ENCODE data around the gene PKN1. TPM values are rescaled to one million over a fixed set of nuclear protein-coding genes. Genes with fewer than 3 reads are reported as not detected.

The PKN1 gene
- total and polyA plus RNA-seq, 2 of the 13 experiments (the other 11 are each of a cell fraction or from before 2014, with no cell fraction given), result 45.7 to 54.5 TPM

DNA sequence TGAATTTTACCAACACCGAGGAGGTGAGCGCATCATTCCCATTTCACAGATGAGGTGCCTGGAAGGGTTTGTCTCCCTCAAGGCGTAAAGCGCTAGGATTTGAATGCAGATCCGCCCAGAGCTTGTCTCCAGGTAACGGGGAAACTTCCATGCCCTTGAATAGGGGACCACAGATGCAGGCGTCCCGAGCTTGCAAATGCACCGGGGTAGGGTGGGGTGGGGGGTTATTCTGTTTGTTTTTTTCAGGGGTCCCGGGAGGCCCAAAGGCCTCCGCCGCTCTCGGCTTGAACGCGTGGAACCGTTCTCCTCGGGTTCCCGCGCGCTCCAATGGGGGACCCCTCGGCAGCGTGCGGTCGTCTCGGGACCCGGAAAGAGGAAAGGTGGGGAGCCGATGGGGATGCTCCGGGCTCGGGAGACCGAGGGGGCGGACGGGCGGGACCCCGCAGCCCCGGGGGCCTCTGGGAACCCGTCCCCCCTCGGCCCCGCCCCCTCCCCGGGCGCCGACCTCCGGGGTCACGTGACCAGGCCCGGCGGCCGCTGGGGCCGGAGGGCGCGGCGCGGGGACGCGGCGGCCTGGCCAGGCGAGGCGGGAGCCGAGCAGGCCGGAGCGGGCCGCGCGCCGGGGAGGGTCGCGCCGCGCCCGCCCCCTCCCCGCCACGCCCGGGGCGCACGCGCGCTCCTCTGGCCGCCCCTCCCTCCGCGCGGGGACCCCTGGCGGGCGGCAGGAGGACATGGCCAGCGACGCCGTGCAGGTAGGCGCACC, at the start of gene PKN1 (continued):
- TF ChIP-seq ZNF777 (CRISPR knock-in tag; IDR thresholded peaks at IDR 0.05), result peak; percentile 72
- peak; percentile 23; the same call in 1 of the 3 replicates for TF ChIP-seq MXI1 (IDR thresholded peaks at IDR 0.05; ENCODE audit: borderline replicate concordance, low read depth, low read length)
- TF ChIP-seq ADNP (CRISPR knock-in tag; IDR thresholded peaks at IDR 0.05), result no peak
- TF ChIP-seq MAZ (IDR thresholded peaks at IDR 0.05; ENCODE audit: borderline replicate concordance, low read depth, low read length), result no peak
- no peak for TF ChIP-seq MAZ (CRISPR knock-in tag; IDR thresholded peaks at IDR 0.05; ENCODE audit: low read depth)
- TF ChIP-seq U2AF1 (optimal IDR thresholded peaks at IDR 0.05; ENCODE audit: low read depth, low read length), result no peak
- TF ChIP-seq, protein P1, sequence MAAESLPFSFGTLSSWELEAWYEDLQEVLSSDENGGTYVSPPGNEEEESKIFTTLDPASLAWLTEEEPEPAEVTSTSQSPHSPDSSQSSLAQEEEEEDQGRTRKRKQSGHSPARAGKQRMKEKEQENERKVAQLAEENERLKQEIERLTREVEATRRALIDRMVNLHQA (CRISPR knock-in tag; IDR thresholded peaks at IDR 0.05), result no peak
- TF ChIP-seq, protein P2, sequence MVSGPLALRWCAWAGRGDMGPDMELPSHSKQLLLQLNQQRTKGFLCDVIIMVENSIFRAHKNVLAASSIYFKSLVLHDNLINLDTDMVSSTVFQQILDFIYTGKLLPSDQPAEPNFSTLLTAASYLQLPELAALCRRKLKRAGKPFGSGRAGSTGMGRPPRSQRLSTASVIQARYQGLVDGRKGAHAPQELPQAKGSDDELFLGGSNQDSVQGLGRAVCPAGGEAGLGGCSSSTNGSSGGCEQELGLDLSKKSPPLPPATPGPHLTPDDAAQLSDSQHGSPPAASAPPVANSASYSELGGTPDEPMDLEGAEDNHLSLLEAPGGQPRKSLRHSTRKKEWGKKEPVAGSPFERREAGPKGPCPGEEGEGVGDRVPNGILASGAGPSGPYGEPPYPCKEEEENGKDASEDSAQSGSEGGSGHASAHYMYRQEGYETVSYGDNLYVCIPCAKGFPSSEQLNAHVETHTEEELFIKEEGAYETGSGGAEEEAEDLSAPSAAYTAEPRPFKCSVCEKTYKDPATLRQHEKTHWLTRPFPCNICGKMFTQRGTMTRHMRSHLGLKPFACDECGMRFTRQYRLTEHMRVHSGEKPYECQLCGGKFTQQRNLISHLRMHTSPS (CRISPR knock-in tag; IDR thresholded peaks at IDR 0.05; ENCODE audit: low read depth), result no peak
- no peak for TF ChIP-seq HHEX (CRISPR knock-in tag; IDR thresholded peaks at IDR 0.05)
- TF ChIP-seq BHLHE40 (IDR thresholded peaks at IDR 0.05; ENCODE audit: low read length), result peak; percentile 64; the same call in 1 of the 2 replicates
- 0 out of 2 replicates have a peak, but pooled peaks have one; percentile 42 for TF ChIP-seq ZZZ3 (CRISPR knock-in tag; IDR thresholded peaks at IDR 0.05; ENCODE audit: borderline replicate concordance)
- no peak for TF ChIP-seq CCAR2 (optimal IDR thresholded peaks at IDR 0.05; ENCODE audit: low read depth, low read length)
- TF ChIP-seq SAFB2 (CRISPR knock-in tag; IDR thresholded peaks at IDR 0.05; ENCODE audit: borderline replicate concordance, low read depth), result no peak
- TF ChIP-seq, protein P3, sequence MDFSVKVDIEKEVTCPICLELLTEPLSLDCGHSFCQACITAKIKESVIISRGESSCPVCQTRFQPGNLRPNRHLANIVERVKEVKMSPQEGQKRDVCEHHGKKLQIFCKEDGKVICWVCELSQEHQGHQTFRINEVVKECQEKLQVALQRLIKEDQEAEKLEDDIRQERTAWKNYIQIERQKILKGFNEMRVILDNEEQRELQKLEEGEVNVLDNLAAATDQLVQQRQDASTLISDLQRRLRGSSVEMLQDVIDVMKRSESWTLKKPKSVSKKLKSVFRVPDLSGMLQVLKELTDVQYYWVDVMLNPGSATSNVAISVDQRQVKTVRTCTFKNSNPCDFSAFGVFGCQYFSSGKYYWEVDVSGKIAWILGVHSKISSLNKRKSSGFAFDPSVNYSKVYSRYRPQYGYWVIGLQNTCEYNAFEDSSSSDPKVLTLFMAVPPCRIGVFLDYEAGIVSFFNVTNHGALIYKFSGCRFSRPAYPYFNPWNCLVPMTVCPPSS (IDR thresholded peaks at IDR 0.05), result no peak
- no peak for TF ChIP-seq SATB2 (CRISPR knock-in tag; IDR thresholded peaks at IDR 0.05)
- no peak for TF ChIP-seq TBL1XR1 (IDR thresholded peaks at IDR 0.05; ENCODE audit: borderline replicate concordance, low read length, partially characterized antibody)
- TF ChIP-seq ARNT2 (CRISPR knock-in tag; IDR thresholded peaks at IDR 0.05; ENCODE audit: low read depth), result no peak
- TF ChIP-seq THYN1 (CRISPR knock-in tag; IDR thresholded peaks at IDR 0.05; ENCODE audit: borderline replicate concordance, low read depth), result no peak
- TF ChIP-seq, protein P4, sequence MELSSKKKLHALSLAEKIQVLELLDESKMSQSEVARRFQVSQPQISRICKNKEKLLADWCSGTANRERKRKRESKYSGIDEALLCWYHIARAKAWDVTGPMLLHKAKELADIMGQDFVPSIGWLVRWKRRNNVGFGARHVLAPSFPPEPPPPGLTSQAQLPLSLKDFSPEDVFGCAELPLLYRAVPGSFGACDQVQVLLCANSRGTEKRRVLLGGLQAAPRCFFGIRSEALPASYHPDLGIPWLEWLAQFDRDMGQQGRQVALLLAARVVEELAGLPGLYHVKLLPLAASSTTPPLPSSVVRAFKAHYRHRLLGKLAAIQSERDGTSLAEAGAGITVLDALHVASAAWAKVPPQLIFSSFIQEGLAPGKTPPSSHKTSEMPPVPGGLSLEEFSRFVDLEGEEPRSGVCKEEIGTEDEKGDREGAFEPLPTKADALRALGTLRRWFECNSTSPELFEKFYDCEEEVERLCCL (CRISPR knock-in tag; IDR thresholded peaks at IDR 0.05; ENCODE audit: borderline replicate concordance), result no peak
- no peak for TF ChIP-seq ZNF256 (CRISPR knock-in tag; conservative IDR thresholded peaks at IDR 0.05)
- TF ChIP-seq, protein P5, sequence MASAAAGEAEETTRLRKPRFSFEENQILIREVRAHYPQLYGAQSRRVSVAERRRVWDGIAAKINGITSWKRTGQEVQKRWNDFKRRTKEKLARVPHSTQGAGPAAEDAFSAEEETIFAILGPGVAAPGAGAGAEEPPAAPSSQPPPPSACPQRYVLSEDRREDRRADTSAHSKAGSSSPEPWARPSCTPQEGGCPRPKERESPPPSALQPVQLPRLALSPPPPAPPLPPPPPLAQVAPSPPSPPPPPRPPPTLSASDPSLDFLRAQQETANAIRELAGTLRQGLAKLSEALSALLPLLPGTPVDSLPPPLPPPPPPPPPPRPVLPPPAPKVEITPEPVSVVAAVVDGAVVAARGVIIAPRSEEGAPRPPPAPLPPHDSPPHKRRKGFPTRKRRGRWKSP (CRISPR knock-in tag; IDR thresholded peaks at IDR 0.05), result no peak
- TF ChIP-seq CCDC6 (CRISPR knock-in tag; IDR thresholded peaks at IDR 0.05), result no peak
- TF ChIP-seq ZBTB21 (CRISPR knock-in tag; IDR thresholded peaks at IDR 0.05), result no peak
- TF ChIP-seq KAT8 (CRISPR knock-in tag; IDR thresholded peaks at IDR 0.05), result peak; percentile 60; the same call in 1 of the 2 replicates
- no peak for TF ChIP-seq TEAD2 (CRISPR knock-in tag; IDR thresholded peaks at IDR 0.05)

All from HepG2 (cell line).